CD4-positive, alpha-beta T cell (primary cell): ENCODE results near the gene NDE1. TPM values are rescaled to one million over a fixed set of nuclear protein-coding genes. Genes with fewer than 3 reads are reported as not detected.

Experiments used
- ATAC-seq: fragments of 200-7000 bp; cut with Tn5 transposase; one replicate; pipeline ENCODE4 v1.10.0; 2022; ENCODE audit warnings: mild to moderate bottlenecking; ENCODE audit not compliant: poor library complexity
- CTCF ChIA-PET: fragments of 350-600 bp; sonication (Branson Sonifier 250); formaldehyde crosslinking; loops from one replicate; lab custom pipeline; 2021; ENCODE audit warnings: antibody characterized with exemption, inconsistent platforms; lab: Charles Lee
- POLR2A ChIA-PET: fragments of 350-600 bp; sonication (Branson Sonifier 250); formaldehyde crosslinking; loops from one replicate; lab custom pipeline; 2021; ENCODE audit warnings: antibody characterized with exemption, inconsistent platforms; lab: Charles Lee
- DNase-seq, 14 experiments: peaks; one replicate each; pipeline ENCODE4 v3.0.0-alpha.2; 2013 to 2020; ENCODE audit warnings: mixed read lengths in 2 of 14
- H3K27ac ChIP-seq, 2 donors: one replicate each; pipeline versions ENCODE4 v1.5.1 to v1.7.0; 2013; ENCODE audit warnings: low read length in 2 of 2, low read depth in 1 of 2, mild to moderate bottlenecking in 1 of 2
- H3K27me3 ChIP-seq, 2 experiments: 1 replicate in 1 of 2; 2 replicates in 1 of 2; pipeline versions ENCODE4 v1.6.1 to v1.7.0; 2013; ENCODE audit warnings: low read length in 2 of 2, control low read depth in 1 of 2, mild to moderate bottlenecking in 1 of 2, moderate library complexity in 1 of 2; ENCODE audit not compliant: insufficient read depth in 2 of 2, control insufficient read depth in 1 of 2
- H3K36me3 ChIP-seq: one replicate; pipeline ENCODE4 v1.6.1; 2013; ENCODE audit warnings: low read length, control low read depth; ENCODE audit not compliant: insufficient read depth
- H3K4me1 ChIP-seq: one replicate; pipeline ENCODE4 v1.6.1; 2013; ENCODE audit warnings: low read length, control low read depth; ENCODE audit not compliant: insufficient read depth
- H3K4me3 ChIP-seq: one replicate; pipeline ENCODE4 v1.5.1; 2013; ENCODE audit warnings: mild to moderate bottlenecking, low read length, moderate library complexity
- H3K9me3 ChIP-seq, 2 experiments: 1 replicate in 1 of 2; 2 replicates in 1 of 2; pipeline versions ENCODE4 v1.6.1 to v1.7.0; 2013; ENCODE audit warnings: low read length in 2 of 2, mild to moderate bottlenecking in 2 of 2, control low read depth in 1 of 2, moderate library complexity in 1 of 2; ENCODE audit not compliant: control insufficient read depth in 1 of 2, insufficient read depth in 1 of 2
- H3K27ac Mint-ChIP-seq: one replicate; pipeline ENCODE4 v1.8.0; 2020; ENCODE audit warnings: mixed read lengths
- H3K27me3 Mint-ChIP-seq: one replicate; pipeline ENCODE4 v1.8.0; 2021; ENCODE audit warnings: mixed read lengths
- H3K36me3 Mint-ChIP-seq: one replicate; pipeline ENCODE4 v1.8.0; 2021; ENCODE audit warnings: low read depth, mixed read lengths
- H3K4me1 Mint-ChIP-seq: one replicate; pipeline ENCODE4 v1.8.0; 2021; ENCODE audit warnings: low read depth, mixed read lengths
- H3K4me3 Mint-ChIP-seq: one replicate; pipeline ENCODE4 v1.8.0; 2020; ENCODE audit warnings: mild to moderate bottlenecking, mixed read lengths
- H3K9me3 Mint-ChIP-seq: one replicate; pipeline ENCODE4 v1.8.0; 2020; ENCODE audit warnings: mixed read lengths
- CTCF ChIP-seq: fragments of 200-600 bp; IDR thresholded peaks from one replicate; pipeline ENCODE4 v1.8.0; 2022; ENCODE audit warnings: antibody characterized with exemption, mild to moderate bottlenecking
- intact Hi-C, 2 experiments: fragments of 100-400 bp; cut with DNase I in 1 of 2; cut with micrococcal nuclease in 1 of 2; formaldehyde crosslinking; loops; one replicate each; pipeline versions ENCODE4 v1.15.1 to v1.9.0; 2023 to 2025; cut with DNase I, micrococcal nuclease
- total RNA-seq, 174 experiments: library from RNA in 2 of 174; stranded (reverse) in 2 of 174; gene quantifications; one replicate each; pipeline ENCODE4 v1.2.3 and lab custom pipeline; 2021 to 2026

NDE1 gene
- total RNA-seq, 2 experiments from 2014 or later, result 96.6 to 106 TPM

- Mint-ChIP-seq H3K27ac (peak overlapping the region; percentile 42), H3K9me3 (no peaks in the 10 kb centered on the region), H3K36me3 (peaks cover 65% of the 10 kb centered on the region), H3K4me3 (no peak overlapping the region), H3K4me1 (peaks cover 31% of the 10 kb centered on the region), H3K27me3 (no peaks in the 10 kb centered on the region)
- intact Hi-C loops, result loop anchor here in 1 of 2 experiments (10.0 kb wide), 1 partner anchor 207 kb away; the partner anchor contains the start of gene CEP20
- Histone ChIP-seq H3K4me1 (peaks cover 30% of the 10 kb centered on the region), H3K9me3 (no peaks in the 10 kb centered on the region), H3K27ac (no peak overlapping the region), H3K4me3 (no peak overlapping the region), H3K36me3 (peaks cover 44% of the 10 kb centered on the region), H3K27me3 (no peaks in the 10 kb centered on the region)
- TF ChIP-seq CTCF, result no peak
- CTCF ChIA-PET, result no interaction called here
- DNase-seq (no peak), ATAC-seq (no peak)
- POLR2A ChIA-PET, result no interaction called here
Measured at GRCh38 chr16:15677447-15677846, 27.4 kb downstream of the NDE1 start.

- Mint-ChIP-seq H3K36me3 (peaks cover 80% of the 10 kb centered on the region), H3K27me3 (no peaks in the 10 kb centered on the region), H3K27ac (peak overlapping the region; percentile 69), H3K9me3 (no peaks in the 10 kb centered on the region), H3K4me3 (no peak overlapping the region), H3K4me1 (peaks cover 6% of the 10 kb centered on the region)
- ChIA-PET POLR2A (interaction anchor here (0.8 kb wide), 2 partner anchors 39 to 46 kb away, joined by 3 read pairs; no protein-coding TSS in a partner anchor), CTCF (interaction anchor here (0.6 to 2.6 kb wide), 8 partner anchors 10 to 72 kb away, joined by 3 to 11 read pairs (median 4); partner anchors contain the start of gene MARF1)
- H3K4me3 ChIP-seq, result no peak overlapping the region
- ATAC-seq, result peak; percentile 98
- no peaks in the 10 kb centered on the region for H3K4me1 ChIP-seq
- no peaks in the 10 kb centered on the region for H3K27me3 ChIP-seq
- no peak overlapping the region for H3K27ac ChIP-seq
- H3K36me3 ChIP-seq, result peaks cover 74% of the 10 kb centered on the region
- H3K9me3 ChIP-seq, result no peaks in the 10 kb centered on the region
- DNase-seq, result peak in 11 of 14 experiments; percentile 25 to 76 (median 36)
- peak; percentile 0 for TF ChIP-seq CTCF
- intact Hi-C loops, result no loop called here
Measured at GRCh38 chr16:15682105-15682570, 32.1 kb downstream of the NDE1 start.

- POLR2A ChIA-PET, result interaction anchor here (1.1 kb wide), 1 partner anchor 20 kb away, joined by 3 read pairs; no protein-coding TSS in a partner anchor
- no peak for TF ChIP-seq CTCF
- Histone ChIP-seq H3K36me3 (peaks cover 84% of the 10 kb centered on the region), H3K9me3 (no peaks in the 10 kb centered on the region), H3K27me3 (no peaks in the 10 kb centered on the region), H3K4me1 (no peaks in the 10 kb centered on the region), H3K4me3 (no peak overlapping the region), H3K27ac (no peak overlapping the region)
- ATAC-seq, result no peak
- Mint-ChIP-seq H3K9me3 (no peaks in the 10 kb centered on the region), H3K27ac (no peak overlapping the region), H3K27me3 (no peaks in the 10 kb centered on the region), H3K36me3 (peaks cover 86% of the 10 kb centered on the region), H3K4me1 (peaks cover 6% of the 10 kb centered on the region), H3K4me3 (no peak overlapping the region)
- CTCF ChIA-PET, result no interaction called here
- no peak for DNase-seq
- intact Hi-C loops, result no loop called here
Measured at GRCh38 chr16:15686287-15686686, 36.2 kb downstream of the NDE1 start.
